ENCODE results near the gene TEKT4.
"Not testable (repeated sequence)": the region's sequence is repeated elsewhere in the genome, so short reads cannot be mapped to it uniquely, and the experiment has no call there.

DNA sequence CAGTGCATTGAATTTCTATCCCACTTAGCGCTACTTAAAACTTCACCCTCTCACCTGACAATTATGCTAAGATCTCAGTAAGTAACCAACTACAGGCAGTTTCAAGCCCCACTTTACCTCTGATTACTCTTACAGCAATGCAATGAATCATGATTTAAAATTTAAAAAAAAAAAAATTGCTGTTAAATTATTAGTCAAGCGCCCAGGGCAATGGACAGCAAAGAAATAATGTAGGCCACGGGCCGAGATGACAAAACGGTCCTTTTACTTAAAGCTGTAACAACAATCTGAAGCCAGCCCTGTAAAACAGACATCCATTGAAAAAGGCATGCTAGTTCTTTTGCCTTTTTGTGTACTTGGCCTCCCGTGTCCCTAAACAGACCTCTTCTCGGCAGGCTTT is 24.0 kb downstream of the TEKT4 start:
- TF ChIP-seq POLR2A (IDR thresholded peaks at IDR 0.05) = not testable (repeated sequence)
- TF ChIP-seq, protein P1, sequence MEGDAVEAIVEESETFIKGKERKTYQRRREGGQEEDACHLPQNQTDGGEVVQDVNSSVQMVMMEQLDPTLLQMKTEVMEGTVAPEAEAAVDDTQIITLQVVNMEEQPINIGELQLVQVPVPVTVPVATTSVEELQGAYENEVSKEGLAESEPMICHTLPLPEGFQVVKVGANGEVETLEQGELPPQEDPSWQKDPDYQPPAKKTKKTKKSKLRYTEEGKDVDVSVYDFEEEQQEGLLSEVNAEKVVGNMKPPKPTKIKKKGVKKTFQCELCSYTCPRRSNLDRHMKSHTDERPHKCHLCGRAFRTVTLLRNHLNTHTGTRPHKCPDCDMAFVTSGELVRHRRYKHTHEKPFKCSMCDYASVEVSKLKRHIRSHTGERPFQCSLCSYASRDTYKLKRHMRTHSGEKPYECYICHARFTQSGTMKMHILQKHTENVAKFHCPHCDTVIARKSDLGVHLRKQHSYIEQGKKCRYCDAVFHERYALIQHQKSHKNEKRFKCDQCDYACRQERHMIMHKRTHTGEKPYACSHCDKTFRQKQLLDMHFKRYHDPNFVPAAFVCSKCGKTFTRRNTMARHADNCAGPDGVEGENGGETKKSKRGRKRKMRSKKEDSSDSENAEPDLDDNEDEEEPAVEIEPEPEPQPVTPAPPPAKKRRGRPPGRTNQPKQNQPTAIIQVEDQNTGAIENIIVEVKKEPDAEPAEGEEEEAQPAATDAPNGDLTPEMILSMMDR (IDR thresholded peaks at IDR 0.05) = not testable (repeated sequence)

Measured in thyroid gland (tissue), 4 donors.